H9 (cell line): ENCODE measurements around the gene PFKFB2. TPM values are rescaled to one million over a fixed set of nuclear protein-coding genes. Genes with fewer than 3 reads are reported as not detected.

Source experiments
- DNase-seq: peaks from one replicate; pipeline ENCODE4 v3.0.0-alpha.2; 2017
- H2AFZ ChIP-seq: one replicate; pipeline ENCODE4 v1.6.1; 2013; ENCODE audit warnings: mild to moderate bottlenecking, low read length, control low read depth, moderate library complexity
- H2AK5ac ChIP-seq: 2 replicates; pipeline ENCODE4 v1.6.1; 2013; ENCODE audit warnings: low read length, control low read depth, mixed read lengths; ENCODE audit not compliant: insufficient read length
- H2BK120ac ChIP-seq: one replicate; pipeline ENCODE4 v1.6.1; 2013; ENCODE audit warnings: low read depth, mild to moderate bottlenecking, low read length, control low read depth, inconsistent platforms; ENCODE audit not compliant: poor library complexity, severe bottlenecking
- H2BK12ac ChIP-seq: 2 replicates; pipeline ENCODE4 v1.6.1; 2013; ENCODE audit warnings: low read length, control low read depth, mixed read lengths, low read depth; ENCODE audit not compliant: insufficient read length
- H2BK15ac ChIP-seq: 2 replicates; pipeline ENCODE4 v1.6.1; 2013; ENCODE audit warnings: low read depth, low read length, control low read depth
- H2BK20ac ChIP-seq: one replicate; pipeline ENCODE4 v1.6.1; 2013; ENCODE audit warnings: low read depth, mild to moderate bottlenecking, low read length, control low read depth, inconsistent platforms; ENCODE audit not compliant: poor library complexity, severe bottlenecking
- H2BK5ac ChIP-seq: 2 replicates; pipeline ENCODE4 v1.6.1; 2013; ENCODE audit warnings: low read length, control low read depth, mixed read lengths; ENCODE audit not compliant: insufficient read length
- H3K14ac ChIP-seq: 2 replicates; pipeline ENCODE4 v1.6.1; 2013; ENCODE audit warnings: low read length, control low read depth; ENCODE audit not compliant: insufficient read depth
- H3K18ac ChIP-seq: 2 replicates; pipeline ENCODE4 v1.6.1; 2013; ENCODE audit warnings: low read depth, mild to moderate bottlenecking, mixed read lengths, low read length, control low read depth; ENCODE audit not compliant: insufficient read length
- H3K23ac ChIP-seq: 2 replicates; pipeline ENCODE4 v1.6.1; 2013; ENCODE audit warnings: low read length, control low read depth, mixed read lengths, low read depth; ENCODE audit not compliant: insufficient read length
- H3K23me2 ChIP-seq: 2 replicates; pipeline ENCODE4 v1.6.1; 2013; ENCODE audit warnings: low read depth, mild to moderate bottlenecking, mixed read lengths, low read length, control low read depth; ENCODE audit not compliant: insufficient read length, poor library complexity, severe bottlenecking
- H3K27ac ChIP-seq: 2 replicates; pipeline ENCODE4 v1.5.1; 2013; ENCODE audit warnings: low read length, control low read depth, mixed read lengths, low read depth; ENCODE audit not compliant: insufficient read length
- H3K27me3 ChIP-seq: 2 replicates; pipeline ENCODE4 v1.6.1; 2013; ENCODE audit warnings: low read length, control low read depth, inconsistent platforms; ENCODE audit not compliant: insufficient read depth
- H3K4ac ChIP-seq: 2 replicates; pipeline ENCODE4 v1.6.1; 2013; ENCODE audit warnings: low read depth, mild to moderate bottlenecking, control low read depth, inconsistent platforms, low read length, moderate library complexity
- H3K4me1 ChIP-seq: 2 replicates; pipeline ENCODE4 v1.6.1; 2013; ENCODE audit warnings: low read length, control low read depth, inconsistent platforms; ENCODE audit not compliant: insufficient read depth
- H3K4me2 ChIP-seq: 2 replicates; pipeline ENCODE4 v1.6.1; 2013; ENCODE audit warnings: low read length, control low read depth, mixed read lengths; ENCODE audit not compliant: insufficient read length, insufficient read depth
- H3K56ac ChIP-seq: 2 replicates; pipeline ENCODE4 v1.6.1; 2013; ENCODE audit warnings: low read depth, mild to moderate bottlenecking, mixed read lengths, low read length, control low read depth; ENCODE audit not compliant: insufficient read length
- H3K79me1 ChIP-seq: 2 replicates; pipeline ENCODE4 v1.6.1; 2013; ENCODE audit warnings: low read depth, mild to moderate bottlenecking, moderate library complexity, low read length, control low read depth, inconsistent platforms; ENCODE audit not compliant: insufficient read depth, poor library complexity, severe bottlenecking
- H3K79me2 ChIP-seq: 2 replicates; pipeline ENCODE4 v1.6.1; 2013; ENCODE audit warnings: low read length, control low read depth, inconsistent platforms; ENCODE audit not compliant: insufficient read depth
- H3K9ac ChIP-seq: 2 replicates; pipeline ENCODE4 v1.6.1; 2013; ENCODE audit warnings: low read length, control low read depth, mixed read lengths; ENCODE audit not compliant: insufficient read length; ENCODE audit errors: extremely low read depth
- H3K9me3 ChIP-seq: one replicate; pipeline ENCODE4 v1.6.1; 2013; ENCODE audit warnings: low read depth, low read length, inconsistent platforms; ENCODE audit not compliant: control insufficient read depth
- H3T11ph ChIP-seq: one replicate; pipeline ENCODE4 v1.6.1; 2013; ENCODE audit warnings: mild to moderate bottlenecking, low read length, control low read depth, inconsistent platforms
- H4K20me1 ChIP-seq: one replicate; pipeline ENCODE4 v1.6.1; 2013; ENCODE audit not compliant: control insufficient read depth, insufficient read length, insufficient read depth
- H4K5ac ChIP-seq: 2 replicates; pipeline ENCODE4 v1.6.1; 2013; ENCODE audit warnings: low read depth, mild to moderate bottlenecking, mixed read lengths, low read length, control low read depth; ENCODE audit not compliant: insufficient read length
- H4K8ac ChIP-seq: replicated peaks from 2 replicates; pipeline ENCODE4 v1.6.1; 2013; ENCODE audit warnings: low read length, control low read depth, mixed read lengths, low read depth; ENCODE audit not compliant: insufficient read length
- H4K91ac ChIP-seq: 2 replicates; pipeline ENCODE4 v1.6.1; 2013; ENCODE audit warnings: low read depth, mild to moderate bottlenecking, moderate library complexity, mixed read lengths, low read length, control low read depth; ENCODE audit not compliant: insufficient read length
- H3K27ac Mint-ChIP-seq, 3 experiments: 2 replicates in 2 of 3; 3 replicates in 1 of 3; pipeline ENCODE4 v1.8.0; 2020 to 2021; ENCODE audit warnings: mixed read lengths in 3 of 3, mild to moderate bottlenecking in 1 of 3, moderate library complexity in 1 of 3
- H3K27me3 Mint-ChIP-seq: 2 replicates; pipeline ENCODE4 v1.8.0; 2021; ENCODE audit warnings: low read depth, mild to moderate bottlenecking, moderate library complexity, mixed read lengths
- H3K36me3 Mint-ChIP-seq, 3 experiments: 2 replicates in 2 of 3; 3 replicates in 1 of 3; pipeline ENCODE4 v1.8.0; 2020 to 2021; ENCODE audit warnings: low read depth in 3 of 3, mixed read lengths in 3 of 3; ENCODE audit not compliant: insufficient read depth in 1 of 3
- H3K4me1 Mint-ChIP-seq, 2 experiments: 2 replicates each; pipeline ENCODE4 v1.8.0; 2020; ENCODE audit warnings: mixed read lengths in 2 of 2
- H3K4me3 Mint-ChIP-seq, 2 experiments: 2 replicates in 1 of 2; 3 replicates in 1 of 2; pipeline ENCODE4 v1.8.0; 2020 to 2021; ENCODE audit warnings: mild to moderate bottlenecking in 2 of 2, mixed read lengths in 2 of 2, moderate library complexity in 1 of 2
- H3K9me3 Mint-ChIP-seq, 2 experiments: 2 replicates in 1 of 2; 3 replicates in 1 of 2; pipeline ENCODE4 v1.8.0; 2020; ENCODE audit warnings: mild to moderate bottlenecking in 2 of 2, mixed read lengths in 2 of 2, moderate library complexity in 1 of 2
- WGBS: extraction: QIAGEN DNeasy Blood & Tissue Kit; methylation state at CpG from one replicate; pipeline ENCODE4 v1.1.7; 2013; ENCODE audit warnings: missing lambda C conversion rate, low lambda C conversion rate, mixed read lengths; ENCODE audit not compliant: insufficient read length; ENCODE audit errors: extremely low coverage; 5-methylcytosine and 5-hydroxymethylcytosine counted together
- total RNA-seq: library from RNA; stranded (reverse); gene quantifications from 2 replicates; pipeline ENCODE4 v1.2.1, GENCODE V29; 2021
- TF ChIP-seq, protein P1 (sequence below): fragments of 200-600 bp; sonication (generic); conservative IDR thresholded peaks from 3 replicates; pipeline ENCODE4 v1.8.0; 2021; ENCODE audit warnings: antibody characterized with exemption, mild to moderate bottlenecking

The PFKFB2 gene
- total RNA-seq, 1 experiment from 2014 or later: 14.6 TPM

DNA sequence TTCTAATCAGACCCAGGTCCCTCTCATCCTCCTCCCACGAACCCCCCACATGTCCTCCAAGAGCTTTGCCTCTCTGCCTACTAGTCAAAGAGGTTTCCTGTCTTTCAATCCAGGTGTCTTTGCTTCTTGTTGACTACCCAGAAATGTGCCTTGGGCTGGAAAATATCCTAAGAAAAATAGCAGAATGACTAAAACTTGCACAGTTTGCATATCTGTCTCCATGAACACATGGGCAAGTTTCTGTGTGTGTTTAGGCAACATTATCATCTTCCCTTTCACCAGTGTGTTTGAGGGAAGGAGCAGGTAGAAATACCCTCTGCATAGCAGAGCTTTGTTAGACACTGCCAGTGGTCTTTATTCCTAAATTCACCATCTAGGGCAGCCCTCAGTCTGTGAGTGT is 22.1 kb upstream of the PFKFB2 start:
- H3K4me3 Mint-ChIP-seq: no peak overlapping the region
- H3K4me2 ChIP-seq: no peak overlapping the region

More for the DNA sequence above, 22.1 kb upstream of the PFKFB2 start:
- H3K27ac Mint-ChIP-seq: no peak overlapping the region
- no peaks in the 10 kb centered on the region for H3K9me3 Mint-ChIP-seq
- no peak overlapping the region for H4K5ac ChIP-seq
- no peak overlapping the region for H2BK120ac ChIP-seq
- no peak overlapping the region for H3K14ac ChIP-seq
- no peak overlapping the region for H4K91ac ChIP-seq
- H2BK20ac ChIP-seq: no peak overlapping the region
- H2AFZ ChIP-seq: no peak overlapping the region
- no peak overlapping the region for H3K27ac ChIP-seq
- H3K9ac ChIP-seq: no peak overlapping the region
- H3K27me3 Mint-ChIP-seq: no peaks in the 10 kb centered on the region
- no peak overlapping the region for H3K56ac ChIP-seq
- TF ChIP-seq, protein P1, sequence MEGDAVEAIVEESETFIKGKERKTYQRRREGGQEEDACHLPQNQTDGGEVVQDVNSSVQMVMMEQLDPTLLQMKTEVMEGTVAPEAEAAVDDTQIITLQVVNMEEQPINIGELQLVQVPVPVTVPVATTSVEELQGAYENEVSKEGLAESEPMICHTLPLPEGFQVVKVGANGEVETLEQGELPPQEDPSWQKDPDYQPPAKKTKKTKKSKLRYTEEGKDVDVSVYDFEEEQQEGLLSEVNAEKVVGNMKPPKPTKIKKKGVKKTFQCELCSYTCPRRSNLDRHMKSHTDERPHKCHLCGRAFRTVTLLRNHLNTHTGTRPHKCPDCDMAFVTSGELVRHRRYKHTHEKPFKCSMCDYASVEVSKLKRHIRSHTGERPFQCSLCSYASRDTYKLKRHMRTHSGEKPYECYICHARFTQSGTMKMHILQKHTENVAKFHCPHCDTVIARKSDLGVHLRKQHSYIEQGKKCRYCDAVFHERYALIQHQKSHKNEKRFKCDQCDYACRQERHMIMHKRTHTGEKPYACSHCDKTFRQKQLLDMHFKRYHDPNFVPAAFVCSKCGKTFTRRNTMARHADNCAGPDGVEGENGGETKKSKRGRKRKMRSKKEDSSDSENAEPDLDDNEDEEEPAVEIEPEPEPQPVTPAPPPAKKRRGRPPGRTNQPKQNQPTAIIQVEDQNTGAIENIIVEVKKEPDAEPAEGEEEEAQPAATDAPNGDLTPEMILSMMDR: no peak
- no peaks in the 10 kb centered on the region; the same call in 1 of the 2 replicates for H3K79me2 ChIP-seq
- no peaks in the 10 kb centered on the region for H3K79me1 ChIP-seq
- no peak overlapping the region for H2BK15ac ChIP-seq
- no peak overlapping the region for H4K8ac ChIP-seq
- no CpG with 5 or more reads among the region's 1 CpG for WGBS
- peaks cover 23% of the 10 kb centered on the region for H3K4me1 ChIP-seq
- H3K4ac ChIP-seq: no peak overlapping the region
- H2BK5ac ChIP-seq: no peak overlapping the region
- H3K4me1 Mint-ChIP-seq: peaks cover 44 to 53% of the 10 kb centered on the region in 2 experiments
- no peaks in the 10 kb centered on the region for H4K20me1 ChIP-seq
- no peak overlapping the region for H3K18ac ChIP-seq
- no peak overlapping the region for H3K23ac ChIP-seq
- H3K23me2 ChIP-seq: no peaks in the 10 kb centered on the region
- no peaks in the 10 kb centered on the region for H3K27me3 ChIP-seq
- H3K9me3 ChIP-seq: no peaks in the 10 kb centered on the region
- no peak for DNase-seq
- H3K36me3 Mint-ChIP-seq: no peaks in the 10 kb centered on the region; a peak in 1 of 7 replicates
- no peak overlapping the region for H3T11ph ChIP-seq
- no peak overlapping the region for H2AK5ac ChIP-seq
- H2BK12ac ChIP-seq: no peak overlapping the region
